ENCODE data around the gene IFT25. TPM values are rescaled to one million over a fixed set of nuclear protein-coding genes. Genes with fewer than 3 reads are reported as not detected.
A peak's percentile ranks its signal among the peaks of the same experiment; 100 is the strongest.

IFT25 gene
- total and polyA plus RNA-seq, 8 donors, result 5.9 to 21.5 (median 9.2) TPM

DNA sequence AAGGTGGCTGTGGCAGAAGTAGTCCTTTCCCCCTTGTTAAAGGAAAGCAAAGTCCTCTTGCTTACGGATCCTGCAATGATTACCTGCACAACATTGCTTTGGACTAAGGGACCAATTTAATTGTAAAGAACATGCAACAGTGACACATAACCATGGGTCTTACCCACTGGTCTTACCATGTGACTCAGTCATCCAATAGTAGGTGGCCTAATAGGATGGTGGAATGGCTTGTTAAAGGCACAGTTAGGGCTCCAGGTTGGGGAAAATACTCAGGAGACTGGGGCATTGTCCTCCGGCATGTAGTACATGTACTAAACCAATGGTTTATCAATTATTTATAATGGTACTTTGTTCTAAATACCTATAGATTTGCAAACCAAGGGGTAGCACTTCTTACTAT, 53.8 kb downstream of the IFT25 start:
- H3K27ac ChIP-seq, result no peak overlapping the region
- DNase-seq (no peak), FAIRE-seq (no peak), ATAC-seq (no peak)
- no peaks in the 10 kb centered on the region for H3K36me3 ChIP-seq
- TF ChIP-seq CTCF (IDR thresholded peaks at IDR 0.05), result no peak
- H3K4me1 ChIP-seq, result peaks cover 0 to 9% (median 5%) of the 10 kb centered on the region in 3 donors
- intact Hi-C loops (cut with DNase I), result no loop called here
- H3K27me3 ChIP-seq, result no peaks in the 10 kb centered on the region
- 89 to 96% methylated on average over 2 of the region's 2 CpGs for WGBS, 2 donors
- no peak overlapping the region for H3K4me3 ChIP-seq
- H3K9me3 ChIP-seq, result no peaks in the 10 kb centered on the region

DNA sequence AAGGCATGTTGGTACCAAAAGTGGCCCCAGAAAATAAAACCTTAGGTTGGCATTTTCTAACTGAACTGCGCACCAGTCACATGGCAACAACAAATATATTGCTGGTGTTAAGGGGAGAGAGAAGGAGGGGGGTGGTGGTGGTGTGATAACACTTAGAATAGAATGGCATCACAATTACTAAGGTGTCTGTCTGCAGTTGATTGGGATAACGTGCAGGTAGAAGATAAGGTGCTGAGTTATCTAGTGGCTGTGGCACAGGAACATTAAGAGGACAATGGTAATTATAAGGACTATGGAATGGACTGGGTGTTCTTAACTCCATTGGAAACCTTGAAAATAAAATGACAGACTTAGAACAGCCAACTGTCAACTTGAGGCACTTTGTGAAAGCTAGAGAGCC, 54.5 kb downstream of the IFT25 start:
- DNase-seq, result no peak
- intact Hi-C loops (cut with DNase I), result no loop called here
- WGBS, 2 donors, result 74 to 76% methylated on average over 2 of the region's 2 CpGs
- H3K36me3 ChIP-seq, result no peaks in the 10 kb centered on the region
- FAIRE-seq, result no peak
- no peaks in the 10 kb centered on the region for H3K27me3 ChIP-seq
- no peak overlapping the region for H3K27ac ChIP-seq
- peaks cover 0 to 9% (median 5%) of the 10 kb centered on the region in 3 donors for H3K4me1 ChIP-seq
- H3K4me3 ChIP-seq, result no peak overlapping the region
- no peak for ATAC-seq
- TF ChIP-seq CTCF (IDR thresholded peaks at IDR 0.05), result no peak
- no peaks in the 10 kb centered on the region for H3K9me3 ChIP-seq

DNA sequence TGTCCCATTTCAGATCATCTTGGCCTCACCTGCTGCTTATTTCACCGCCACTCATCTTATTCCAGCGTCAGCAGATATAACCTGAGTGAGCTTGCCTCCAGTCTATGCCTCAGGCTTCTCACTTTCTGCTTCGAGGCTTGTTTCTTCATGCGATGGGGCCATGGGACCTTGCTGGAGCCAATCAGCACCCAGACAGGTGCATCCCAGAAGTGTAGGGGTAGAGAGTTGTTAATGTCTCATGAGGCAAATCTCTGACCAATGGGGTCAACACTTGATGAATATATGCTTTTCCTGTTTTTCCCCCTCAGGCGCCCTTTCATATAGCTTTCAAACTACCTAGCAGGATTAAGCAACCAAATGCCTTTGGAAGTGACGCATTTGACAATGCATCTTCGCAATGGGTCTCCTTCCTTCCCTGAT, 55.0 kb downstream of the IFT25 start:
- 59 to 66% methylated on average over 7 of the region's 7 CpGs for WGBS, 2 donors
- no peak for FAIRE-seq
- peak overlapping the region in 2 of 4 donors; percentile 91 to 99 for H3K4me3 ChIP-seq

GRCh38 chr1:53889304-53890298, 55.9 kb downstream of the IFT25 start, which contains the start of gene YIPF1:
Gene YIPF1 (minus strand): TSS chr1:53889797. CDS start chr1:53888937, 860 bp downstream.
- Histone ChIP-seq H3K9me3 (no peaks in the 10 kb centered on the region), H3K4me3 (peak within 1 kb of the TSS; percentile 52 to 99 (median 87)), H3K4me1 (peaks cover 0 to 9% (median 5%) of the 10 kb centered on the region in 3 donors), H3K27ac (peak within 1 kb of the TSS; percentile 27 to 82 (median 47)), H3K36me3 (no peaks in the 10 kb centered on the region), H3K27me3 (no peaks in the 10 kb centered on the region)
- peak; percentile 99 to 100 (median 100) for ATAC-seq
- no peak for TF ChIP-seq CTCF (IDR thresholded peaks at IDR 0.05)
- no peak for FAIRE-seq
- DNase-seq, result peak; percentile 89 to 96 (median 91)
- 1% methylated on average over 59 to 62 of the region's 62 CpGs for WGBS, 2 donors
- intact Hi-C loops (cut with DNase I), result loop anchor here in 1 of 3 donors (5.0 kb wide), 1 partner anchor 58 kb away; the partner anchor contains the start of genes IFT25 and LRRC42

More for the DNA sequence above, 55.0 kb downstream of the IFT25 start:
- Histone ChIP-seq H3K36me3 (no peaks in the 10 kb centered on the region), H3K9me3 (no peaks in the 10 kb centered on the region), H3K27me3 (no peaks in the 10 kb centered on the region), H3K4me1 (peaks cover 0 to 9% (median 5%) of the 10 kb centered on the region in 3 donors), H3K27ac (peak overlapping the region in 1 of 4 donors; percentile 64)
- intact Hi-C loops (cut with DNase I), result no loop called here
- no peak for TF ChIP-seq CTCF (IDR thresholded peaks at IDR 0.05)
- ATAC-seq (peak in 3 of 4 donors; percentile 1 to 9 (median 8)), DNase-seq (no peak)

Data from pancreas (tissue), 10 donors.